Posterior vena cava (tissue), 2 donors: ENCODE data around the gene PRDX5. TPM values are rescaled to one million over a fixed set of nuclear protein-coding genes. Genes with fewer than 3 reads are reported as not detected.
"Not testable (repeated sequence)": the region's sequence is repeated elsewhere in the genome, so short reads cannot be mapped to it uniquely, and the experiment has no call there.

Source experiments
- DNase-seq: peaks from one replicate; pipeline ENCODE4 v3.0.0-alpha.2; 2020; ENCODE audit warnings: low spot score
- intact Hi-C, 2 donors: fragments of 100-400 bp; cut with DNase I; formaldehyde crosslinking; loops; one replicate each; pipeline versions ENCODE4 v1.14.1 to v1.14.2; 2022 to 2023
- total RNA-seq, 2 donors: library from RNA; stranded (reverse); fragmentation: NEBNext Ultra II Directional; extraction: Animal tissue kit (Norgen Biotek cat#: 25700); gene quantifications; one replicate each; pipeline ENCODE4 v1.2.1, GENCODE V29; 2021
- donor health status: DM: yes; HTN: yes; CAD: no.
- donor health status: DM: yes; HTN: yes; CAD: no.

Gene PRDX5
- total RNA-seq, 2 donors from 2014 or later = 82.7 to 98.6 TPM

- DNase-seq = peak; percentile 98
- intact Hi-C loops = no loop called here
Measured at GRCh38 chr11:64317325-64317960, 478 bp upstream of the PRDX5 start, which contains the start of gene TRMT112. Gene TRMT112, minus strand, starts transcription at chr11:64317559. Its CDS starts 33 bp downstream, at chr11:64317526.

DNA sequence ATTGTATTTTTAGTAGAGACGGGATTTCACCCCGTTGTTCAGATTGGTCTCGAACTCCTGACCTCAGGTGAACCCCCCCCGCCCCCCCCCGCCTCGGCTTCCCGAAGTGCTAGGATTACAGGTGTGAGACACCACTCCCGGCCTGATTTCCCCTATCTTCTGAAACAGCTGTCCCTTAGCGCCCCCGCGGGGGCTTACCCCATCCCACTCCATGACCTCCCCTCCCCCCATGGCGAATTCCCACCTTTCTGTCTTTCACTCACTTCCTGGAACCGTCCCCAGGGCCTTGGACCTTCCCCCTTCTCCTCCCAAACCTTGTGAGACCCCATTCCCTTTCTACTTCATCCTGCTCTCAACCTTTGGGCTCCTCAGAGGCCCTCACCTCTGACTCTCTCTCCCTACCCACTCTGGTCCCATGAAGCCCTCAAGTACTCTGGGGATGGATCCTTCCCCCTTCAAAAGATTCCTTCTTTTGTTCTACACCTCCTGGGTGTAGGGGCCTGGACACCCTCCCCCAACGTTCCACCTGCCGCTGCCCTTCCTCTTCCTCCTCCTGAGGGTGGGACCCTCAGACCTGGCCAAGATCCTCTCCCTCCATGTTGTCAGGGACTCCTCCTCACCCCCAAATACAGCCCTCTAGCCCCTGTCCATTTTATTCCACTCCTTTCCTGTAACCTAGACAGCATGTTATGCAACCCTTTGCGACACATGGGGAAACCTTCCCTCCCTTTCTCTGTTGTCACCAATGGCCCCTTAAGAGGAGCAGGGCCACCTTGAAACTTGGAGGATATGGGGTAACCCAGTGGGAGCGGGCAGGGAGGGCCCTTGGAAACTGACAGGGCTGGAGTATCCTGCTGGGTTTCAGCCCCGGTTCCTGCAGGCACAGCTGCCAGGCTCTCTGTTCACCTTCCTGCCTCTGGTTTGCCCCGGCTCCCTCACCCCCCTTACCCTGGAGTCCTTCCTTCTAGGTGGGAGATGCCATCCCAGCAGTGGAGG, 1.1 kb downstream of the PRDX5 start:
- intact Hi-C loops = no loop called here
- peak; percentile 81 for DNase-seq

DNA sequence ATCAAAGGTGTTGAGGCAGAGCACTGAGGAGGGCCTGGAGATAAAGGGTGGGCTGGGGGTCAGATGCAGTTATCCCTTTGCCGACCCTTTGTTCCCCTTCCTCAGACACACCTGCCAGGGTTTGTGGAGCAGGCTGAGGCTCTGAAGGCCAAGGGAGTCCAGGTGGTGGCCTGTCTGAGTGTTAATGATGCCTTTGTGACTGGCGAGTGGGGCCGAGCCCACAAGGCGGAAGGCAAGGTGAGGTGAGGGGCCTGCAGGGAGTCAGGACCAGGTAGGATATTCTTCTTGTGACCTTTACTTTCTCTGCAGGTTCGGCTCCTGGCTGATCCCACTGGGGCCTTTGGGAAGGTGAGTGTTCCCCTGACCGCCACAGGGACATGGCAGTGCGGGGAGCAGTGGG, 2.6 kb downstream of the PRDX5 start:
- intact Hi-C loops = no loop called here
- DNase-seq = peak; percentile 64

DNA sequence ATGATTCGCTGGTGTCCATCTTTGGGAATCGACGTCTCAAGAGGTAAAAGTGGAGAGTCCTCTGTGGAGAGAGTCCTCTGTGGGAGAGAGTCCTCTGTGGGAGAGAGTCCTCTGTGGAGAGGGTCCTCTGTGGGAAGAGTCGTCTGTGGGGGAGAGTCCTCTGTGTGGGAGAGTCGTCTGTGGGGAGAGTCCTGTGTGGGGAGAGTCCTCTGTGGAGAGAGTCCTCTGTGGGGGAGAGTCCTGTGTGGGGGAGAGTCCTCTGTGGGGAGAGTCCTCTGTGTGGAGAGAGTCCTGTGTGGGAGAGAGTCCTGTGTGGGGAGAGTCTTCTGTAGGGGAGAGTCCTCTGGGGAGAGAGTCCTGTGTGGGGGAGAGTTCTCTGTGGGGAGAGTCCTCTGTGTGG, 3.1 kb downstream of the PRDX5 start:
- intact Hi-C loops = no loop called here
- DNase-seq = no peak

- intact Hi-C loops = no loop called here
- DNase-seq = peak; percentile 40
Measured at GRCh38 chr11:64321533-64321932, 3.6 kb downstream of the PRDX5 start.

- DNase-seq = peak; percentile 74
- intact Hi-C loops = no loop called here
Measured at GRCh38 chr11:64322925-64323260, 5.0 kb downstream of the PRDX5 start.

- intact Hi-C loops = no loop called here
- peak; percentile 69 for DNase-seq
Measured at GRCh38 chr11:64323373-64323772, 5.5 kb downstream of the PRDX5 start.

DNA sequence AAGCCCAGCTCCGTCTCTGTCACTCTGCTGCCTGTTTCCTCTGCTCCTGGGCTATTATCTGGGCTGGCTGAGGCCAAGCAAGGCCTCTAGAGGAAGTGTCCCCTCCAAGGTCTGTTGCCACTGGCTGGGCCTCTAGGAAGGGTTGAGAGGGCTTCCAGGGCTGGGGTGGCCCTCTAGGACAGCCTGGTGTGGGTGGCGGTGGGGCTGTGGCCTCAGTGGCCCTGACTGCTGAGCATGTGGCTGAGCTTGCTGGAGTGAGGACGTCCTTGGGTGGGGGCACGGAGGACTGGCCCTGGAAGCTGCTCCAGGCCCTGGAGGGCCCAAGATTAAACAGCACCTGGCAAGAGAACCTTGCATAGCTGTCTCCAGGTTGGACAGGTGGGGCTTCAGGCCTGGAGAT, 6.1 kb downstream of the PRDX5 start:
- intact Hi-C loops, DNase-seq: not testable (repeated sequence)

DNA sequence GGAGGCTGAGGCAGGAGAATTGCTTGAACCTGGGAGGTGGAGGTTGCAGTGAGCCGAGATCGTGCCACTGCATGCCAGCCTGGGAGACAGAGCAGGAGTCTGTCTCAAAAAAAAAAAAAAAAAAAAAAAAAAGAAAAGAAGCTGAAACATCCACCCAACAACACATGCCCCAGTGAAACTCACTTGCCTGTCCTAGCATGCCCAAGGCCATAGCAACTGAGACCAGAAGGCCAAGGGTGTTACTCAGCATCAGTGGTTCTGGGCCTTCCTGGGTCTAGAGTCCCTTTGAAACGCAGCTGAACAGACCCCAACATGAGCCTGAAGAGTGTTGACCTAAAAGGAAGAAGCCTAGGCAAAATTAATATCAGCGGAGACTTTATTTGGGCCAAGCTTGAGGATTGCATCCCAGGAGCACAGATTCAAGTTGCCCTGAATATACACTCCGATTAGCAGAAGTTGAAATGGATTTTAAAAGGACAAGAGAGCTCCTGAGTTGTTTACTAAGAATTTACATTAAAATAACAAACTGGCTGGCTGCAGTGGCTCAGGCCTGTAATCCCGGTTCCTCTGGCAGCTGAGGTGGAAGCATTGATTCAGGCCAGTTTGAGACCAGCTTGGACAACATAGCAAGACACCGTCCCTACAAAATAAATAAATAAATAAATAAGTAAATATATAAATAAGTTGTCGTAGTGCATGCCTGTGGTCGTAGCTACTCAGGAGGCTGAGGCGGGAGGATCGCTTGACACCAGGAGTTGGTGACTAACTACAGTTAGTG, 7.0 kb downstream of the PRDX5 start:
- no peak for DNase-seq
- intact Hi-C loops = no loop called here

GRCh38 chr11:64327375-64327774, 9.5 kb downstream of the PRDX5 start:
- no peak for DNase-seq
- intact Hi-C loops = no loop called here

DNA sequence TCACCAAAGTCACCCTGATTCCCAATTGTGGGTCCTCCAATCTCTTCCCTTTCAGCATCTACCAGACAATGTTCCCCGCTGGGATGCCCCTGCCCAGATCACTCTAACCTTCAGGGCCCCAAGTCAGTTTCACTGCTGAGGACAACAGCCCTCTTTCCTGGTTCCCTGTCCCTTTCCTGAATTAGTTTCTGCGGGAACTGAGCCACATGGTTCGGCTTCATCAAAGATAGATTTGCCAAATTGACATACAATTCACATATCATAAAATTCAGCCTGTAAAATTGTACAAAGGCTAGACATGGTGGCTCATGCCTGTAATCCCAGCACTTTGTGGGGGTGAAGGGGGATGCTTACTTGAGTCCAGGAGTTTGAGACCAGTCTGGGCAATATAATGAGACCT, 10.1 kb downstream of the PRDX5 start:
- intact Hi-C loops = no loop called here
- DNase-seq = no peak

DNA sequence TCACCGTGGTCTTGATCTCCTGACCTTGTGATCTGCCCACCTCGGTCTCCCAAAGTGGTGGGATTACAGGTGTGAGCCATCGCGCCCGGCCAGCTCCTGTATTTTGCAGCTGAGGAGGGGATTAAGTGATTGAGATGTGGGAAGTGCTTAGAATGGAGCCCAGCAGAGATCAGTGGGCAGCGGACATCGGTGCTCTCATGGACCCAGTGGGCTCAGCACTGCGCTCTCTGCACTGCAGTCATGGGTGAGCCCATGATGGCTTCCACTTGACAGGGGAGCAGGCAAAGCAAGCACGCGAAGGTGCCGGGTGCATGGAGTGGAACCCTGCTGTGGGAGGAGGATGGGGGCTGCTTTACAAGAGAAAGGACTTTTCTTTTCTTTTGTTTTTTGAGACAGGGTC, 13.0 kb downstream of the PRDX5 start:
- intact Hi-C loops = no loop called here
- DNase-seq = peak; percentile 43

GRCh38 chr11:64331569-64332371, 13.8 kb downstream of the PRDX5 start:
- DNase-seq = peak; percentile 92
- intact Hi-C loops = no loop called here

GRCh38 chr11:64333556-64333955, 15.6 kb downstream of the PRDX5 start:
- intact Hi-C loops = no loop called here
- DNase-seq = no peak

- intact Hi-C loops = no loop called here
- peak; percentile 76 for DNase-seq
Measured at GRCh38 chr11:64334764-64335735, 17.1 kb downstream of the PRDX5 start.

DNA sequence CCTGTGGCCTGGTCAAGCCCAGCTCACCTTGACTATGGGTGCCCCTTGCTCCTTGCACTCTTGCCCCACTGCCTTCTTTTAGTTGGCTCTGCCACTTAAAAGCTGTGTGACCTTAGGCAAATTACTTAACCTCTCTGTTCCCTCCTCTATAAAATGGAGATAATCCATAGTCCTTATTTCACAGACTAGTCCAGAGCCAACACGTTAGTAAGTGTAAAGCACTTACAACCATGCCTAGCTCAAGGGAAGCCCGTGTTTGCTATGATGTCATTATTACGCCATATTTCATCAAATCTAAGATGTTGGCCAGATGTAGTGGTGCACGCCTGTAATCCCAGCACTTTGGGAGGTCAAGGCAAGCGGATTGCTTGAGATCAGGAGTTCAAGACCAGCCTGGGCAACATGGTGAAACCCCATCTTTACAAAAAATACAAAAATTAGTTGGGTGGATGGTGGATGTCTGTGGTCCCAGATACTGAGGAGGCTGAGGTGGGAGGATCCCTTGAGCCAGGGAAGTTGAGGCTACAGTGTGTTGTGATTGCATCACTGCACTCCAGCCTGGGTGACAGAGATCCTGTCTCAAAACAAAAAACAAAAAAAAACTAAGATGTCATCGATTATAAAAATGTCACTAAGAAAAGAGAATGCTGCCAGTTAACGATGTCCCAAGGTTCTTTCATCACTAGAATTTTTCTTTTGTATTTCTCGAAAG, 19.8 kb downstream of the PRDX5 start:
- no peak for DNase-seq
- intact Hi-C loops = no loop called here

DNA sequence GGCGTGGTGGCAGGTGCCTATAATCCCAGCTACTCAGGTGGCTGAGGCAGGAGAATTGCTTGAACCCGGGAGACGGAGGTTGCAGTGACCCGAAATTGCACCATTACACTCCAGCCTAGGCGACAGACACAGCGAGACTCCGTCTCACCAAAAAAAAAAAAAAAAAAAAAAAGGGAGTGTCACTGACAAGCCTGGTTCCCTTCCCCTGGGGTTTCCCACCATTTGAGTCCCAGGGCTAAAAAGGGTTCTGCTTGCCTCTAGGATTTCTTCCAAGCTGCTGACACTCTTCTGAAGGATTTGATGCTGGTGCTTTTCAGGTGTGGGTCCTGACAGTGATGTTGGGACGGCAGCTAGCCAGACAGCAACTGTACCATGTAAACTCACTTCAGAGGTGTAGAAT, 20.8 kb downstream of the PRDX5 start:
- intact Hi-C loops = no loop called here
- DNase-seq = no peak
